NCI-H2029 (cell line): ENCODE data around the gene TM4SF4.

Experiments used
- DNase-seq: peaks from one replicate; lab custom pipeline; 2025; lab: John Stamatoyannopoulos, UW

Gene TM4SF4

GRCh38 chr3:149548669-149549065 lies 74.2 kb downstream of the TM4SF4 start:
- no peak for DNase-seq

GRCh38 chr3:149551500-149551899 lies 77.0 kb downstream of the TM4SF4 start:
- no peak for DNase-seq

- no peak for DNase-seq
Observed at GRCh38 chr3:149552700-149553099, 78.2 kb downstream of the TM4SF4 start.
